ENCODE data around the gene DHFR2.

DNA sequence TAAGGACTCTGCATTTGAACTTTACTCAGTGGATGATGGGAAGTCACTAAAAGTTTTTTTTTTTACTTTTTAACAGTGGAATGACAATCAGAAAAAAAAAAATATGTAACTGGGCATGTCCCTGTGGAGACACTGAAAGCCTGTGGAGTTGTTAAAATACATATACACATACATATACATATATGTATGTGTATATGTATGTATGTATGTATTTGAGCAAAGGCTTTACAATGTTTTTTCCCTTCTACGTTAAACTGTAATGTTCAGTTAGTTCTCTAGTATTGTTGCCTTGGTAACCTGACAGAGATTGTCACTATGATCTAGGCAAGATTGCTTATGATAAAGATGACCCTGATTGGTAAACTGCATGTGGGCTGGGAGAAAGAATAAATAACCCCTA is 30.4 kb upstream of the DHFR2 start:
- TF ChIP-seq CTCF (conservative IDR thresholded peaks at IDR 0.05) (no peak), ZFX (IDR thresholded peaks at IDR 0.05) (no peak)

Measured in C4-2B (cell line).